ENCODE measurements around the gene ACP1. TPM values are rescaled to one million over a fixed set of nuclear protein-coding genes. Genes with fewer than 3 reads are reported as not detected.

ACP1 gene
- total RNA-seq, 1 experiment from 2014 or later, result 132 TPM

- no peaks in the 10 kb centered on the region for H3K27me3 Mint-ChIP-seq (ENCODE audit: insufficient read depth, unreplicated experiment)
- BruUV-seq (replicated peaks), result no TSS peak
- POLR2A ChIA-PET, result interaction anchor here (0.6 kb wide), 1 partner anchor 87 kb away, joined by 3 read pairs; no protein-coding TSS in a partner anchor
- no peaks in the 10 kb centered on the region for H3K36me3 Mint-ChIP-seq (ENCODE audit: insufficient read depth, unreplicated experiment)
- H3K4me3 Mint-ChIP-seq (ENCODE audit: unreplicated experiment), result no peak overlapping the region
- H3K4me1 Mint-ChIP-seq (ENCODE audit: insufficient read depth, unreplicated experiment), result no peaks in the 10 kb centered on the region
- no peak overlapping the region for H3K27ac Mint-ChIP-seq (ENCODE audit: low read depth, unreplicated experiment)
- intact Hi-C loops (cut with micrococcal nuclease), result no loop called here
- no peak for TF ChIP-seq CTCF (IDR thresholded peaks at IDR 0.05; ENCODE audit: unreplicated experiment)
- CTCF ChIA-PET, result interaction anchor here (0.6 to 1.5 kb wide), 5 partner anchors 8 to 323 kb away, joined by 3 to 5 read pairs (median 3); no protein-coding TSS in a partner anchor
- DNase-seq (ENCODE audit: unreplicated experiment), result no peak
- peaks cover 9% of the 10 kb centered on the region for H3K9me3 Mint-ChIP-seq (ENCODE audit: unreplicated experiment)
Measured at GRCh38 chr2:317501-318424, 53.0 kb downstream of the ACP1 start.

DNA sequence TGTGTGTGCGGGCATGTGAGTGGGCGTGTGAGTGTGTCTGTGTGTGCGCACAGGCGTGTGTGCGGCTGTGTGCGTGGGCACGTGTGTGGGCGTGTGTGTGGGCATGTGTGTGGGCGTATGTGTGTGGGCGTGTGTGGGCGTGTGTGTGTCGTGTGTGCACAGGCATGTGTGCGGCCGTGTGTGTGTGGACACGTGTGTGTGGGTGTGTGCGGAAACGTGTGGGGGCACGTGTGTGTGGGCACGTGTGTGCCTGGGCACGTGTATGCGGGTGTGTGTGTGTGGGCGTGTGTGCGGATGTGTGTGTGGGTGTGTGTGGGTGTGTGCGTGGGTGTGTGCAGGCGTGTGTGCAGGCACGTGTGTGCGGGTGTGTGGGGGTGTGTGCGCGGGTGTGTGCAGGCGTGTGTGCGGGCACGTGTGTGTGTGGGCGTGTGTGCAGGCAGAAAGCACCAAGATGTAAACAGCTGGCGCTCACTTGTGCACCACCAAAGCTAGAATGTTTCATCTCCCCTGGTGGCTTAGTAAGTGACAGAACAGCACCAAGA, 54.4 kb downstream of the ACP1 start:
- ChIA-PET CTCF (interaction anchor here (0.7 kb wide), 1 partner anchor 52 kb away, joined by 3 read pairs; no protein-coding TSS in a partner anchor), POLR2A (no interaction called here)
- no peak for DNase-seq (ENCODE audit: unreplicated experiment)
- intact Hi-C loops (cut with micrococcal nuclease), result no loop called here
- BruUV-seq (replicated peaks), result no TSS peak
- Mint-ChIP-seq H3K4me3 (ENCODE audit: unreplicated experiment) (no peak overlapping the region), H3K27me3 (ENCODE audit: insufficient read depth, unreplicated experiment) (peaks cover 3% of the 10 kb centered on the region), H3K4me1 (ENCODE audit: insufficient read depth, unreplicated experiment) (no peaks in the 10 kb centered on the region), H3K27ac (ENCODE audit: low read depth, unreplicated experiment) (no peak overlapping the region), H3K9me3 (ENCODE audit: unreplicated experiment) (peaks cover 9% of the 10 kb centered on the region), H3K36me3 (ENCODE audit: insufficient read depth, unreplicated experiment) (no peaks in the 10 kb centered on the region)
- TF ChIP-seq CTCF (IDR thresholded peaks at IDR 0.05; ENCODE audit: unreplicated experiment), result no peak

- no peaks in the 10 kb centered on the region for H3K4me1 Mint-ChIP-seq (ENCODE audit: insufficient read depth, unreplicated experiment)
- no peak for TF ChIP-seq CTCF (IDR thresholded peaks at IDR 0.05; ENCODE audit: unreplicated experiment)
- H3K9me3 Mint-ChIP-seq (ENCODE audit: unreplicated experiment), result peaks cover 9% of the 10 kb centered on the region
- BruUV-seq (replicated peaks), result no TSS peak
- ChIA-PET POLR2A (no interaction called here), CTCF (no interaction called here)
- H3K27ac Mint-ChIP-seq (ENCODE audit: low read depth, unreplicated experiment), result no peak overlapping the region
- no peaks in the 10 kb centered on the region for H3K36me3 Mint-ChIP-seq (ENCODE audit: insufficient read depth, unreplicated experiment)
- peaks cover 11% of the 10 kb centered on the region for H3K27me3 Mint-ChIP-seq (ENCODE audit: insufficient read depth, unreplicated experiment)
- no peak overlapping the region for H3K4me3 Mint-ChIP-seq (ENCODE audit: unreplicated experiment)
- intact Hi-C loops (cut with micrococcal nuclease), result no loop called here
- DNase-seq (ENCODE audit: unreplicated experiment), result no peak
Measured at GRCh38 chr2:320561-320960, 55.8 kb downstream of the ACP1 start.

- H3K4me3 Mint-ChIP-seq (ENCODE audit: unreplicated experiment), result no peak overlapping the region
- intact Hi-C loops (cut with micrococcal nuclease), result no loop called here
- no peak for TF ChIP-seq CTCF (IDR thresholded peaks at IDR 0.05; ENCODE audit: unreplicated experiment)
- H3K36me3 Mint-ChIP-seq (ENCODE audit: insufficient read depth, unreplicated experiment), result no peaks in the 10 kb centered on the region
- POLR2A ChIA-PET, result no interaction called here
- H3K27ac Mint-ChIP-seq (ENCODE audit: low read depth, unreplicated experiment), result no peak overlapping the region
- CTCF ChIA-PET, result no interaction called here
- BruUV-seq (replicated peaks), result no TSS peak
- peaks cover 20% of the 10 kb centered on the region for H3K27me3 Mint-ChIP-seq (ENCODE audit: insufficient read depth, unreplicated experiment)
- no peak for DNase-seq (ENCODE audit: unreplicated experiment)
- H3K9me3 Mint-ChIP-seq (ENCODE audit: unreplicated experiment), result peaks cover 17% of the 10 kb centered on the region
- H3K4me1 Mint-ChIP-seq (ENCODE audit: insufficient read depth, unreplicated experiment), result no peaks in the 10 kb centered on the region
Measured at GRCh38 chr2:322326-322725, 57.6 kb downstream of the ACP1 start.
